H1 (cell line): ENCODE measurements around the gene MACF1. TPM values are rescaled to one million over a fixed set of nuclear protein-coding genes. Genes with fewer than 3 reads are reported as not detected.

Experiments
- CTCF ChIA-PET: fragments of 300-600 bp; sonication (Branson Sonifier 250); formaldehyde crosslinking; loops from one replicate; lab custom pipeline; 2021; ENCODE audit not compliant: partially characterized antibody; lab: Charles Lee
- POLR2A ChIA-PET: fragments of 300-600 bp; sonication (Branson Sonifier 250); formaldehyde crosslinking; loops from one replicate; lab custom pipeline; 2021; ENCODE audit warnings: inconsistent platforms; ENCODE audit not compliant: partially characterized antibody; lab: Charles Lee
- DNase-seq, 2 experiments: peaks; one replicate each; pipeline versions ENCODE4 v3.0.0 to v3.0.0-alpha.2; 2010 to 2022; ENCODE audit warnings: low spot score in 2 of 2, low read depth in 1 of 2, mixed read lengths in 1 of 2
- FAIRE-seq: peaks from 2 replicates; lab custom pipeline; 2011; peaks lifted over from hg19 to GRCh38; lab: Jason Lieb, UNC
- H2AFZ ChIP-seq: 2 replicates; pipeline ENCODE4 v1.8.1; 2012; ENCODE audit warnings: low read length, inconsistent platforms
- H2AK5ac ChIP-seq: 2 replicates; pipeline ENCODE4 v1.6.1; 2013; ENCODE audit warnings: low read depth, low read length
- H2BK120ac ChIP-seq: replicated peaks from 2 replicates; pipeline ENCODE3; 2013; ENCODE audit warnings: low read depth, low read length, inconsistent platforms
- H2BK12ac ChIP-seq: 2 replicates; pipeline ENCODE4 v1.6.1; 2013; ENCODE audit warnings: low read depth, low read length
- H2BK15ac ChIP-seq: 2 replicates; pipeline ENCODE4 v1.6.1; 2013; ENCODE audit warnings: low read length
- H2BK20ac ChIP-seq: 2 replicates; pipeline ENCODE4 v1.6.1; 2013; ENCODE audit warnings: low read length
- H2BK5ac ChIP-seq: 2 replicates; pipeline ENCODE4 v1.6.1; 2013; ENCODE audit warnings: low read depth, low read length
- H3K14ac ChIP-seq: 2 replicates; pipeline ENCODE4 v1.6.1; 2013; ENCODE audit warnings: inconsistent platforms; ENCODE audit not compliant: insufficient read length
- H3K18ac ChIP-seq: 2 replicates; pipeline ENCODE4 v1.6.1; 2013; ENCODE audit warnings: low read length; ENCODE audit errors: extremely low read depth
- H3K23ac ChIP-seq: 2 replicates; pipeline ENCODE4 v1.6.1; 2013; ENCODE audit warnings: inconsistent platforms; ENCODE audit not compliant: insufficient read length
- H3K23me2 ChIP-seq: 2 replicates; pipeline ENCODE4 v1.6.1; 2013; ENCODE audit warnings: low read depth, low read length
- H3K27ac ChIP-seq: 2 replicates; pipeline ENCODE4 v1.6.1; 2011; ENCODE audit warnings: low read depth, low read length, inconsistent platforms
- H3K27me3 ChIP-seq, 4 experiments: replicated peaks in 1 of 4; 1 replicate in 1 of 4; 2 replicates in 3 of 4; pipeline versions ENCODE4 v1.6.1 to v1.8.1; 2011 to 2013; ENCODE audit warnings: low read length in 3 of 4, mild to moderate bottlenecking in 3 of 4, inconsistent platforms in 2 of 4, mixed read lengths in 2 of 4, moderate library complexity in 1 of 4; ENCODE audit not compliant: control insufficient read depth in 3 of 4, insufficient read depth in 3 of 4; ENCODE audit errors: extremely low read depth in 1 of 4
- H3K36me3 ChIP-seq, 4 experiments: 2 replicates each; pipeline versions ENCODE4 v1.6.1 to v1.8.1; 2011 to 2013; ENCODE audit warnings: mild to moderate bottlenecking in 4 of 4, low read length in 3 of 4, moderate library complexity in 2 of 4, control low read depth in 1 of 4, inconsistent platforms in 1 of 4; ENCODE audit not compliant: insufficient read depth in 4 of 4, control insufficient read depth in 2 of 4
- H3K4ac ChIP-seq: replicated peaks from 2 replicates; pipeline ENCODE3; 2013; ENCODE audit warnings: low read length, low read depth, mixed read lengths, inconsistent platforms; ENCODE audit not compliant: insufficient read length
- H3K4me1 ChIP-seq, 4 experiments: replicated peaks in 1 of 4; 1 replicate in 1 of 4; 2 replicates in 3 of 4; pipeline versions ENCODE4 v1.6.1 to v1.8.1; 2011 to 2013; ENCODE audit warnings: low read length in 3 of 4, inconsistent platforms in 2 of 4, mixed read lengths in 1 of 4; ENCODE audit not compliant: insufficient read depth in 4 of 4, control insufficient read depth in 3 of 4
- H3K4me2 ChIP-seq, 2 experiments: 2 replicates each; pipeline versions ENCODE4 v1.6.1 to v1.8.1; 2011 to 2013; ENCODE audit warnings: low read depth in 2 of 2, low read length in 2 of 2, control low read depth in 1 of 2, inconsistent platforms in 1 of 2, mild to moderate bottlenecking in 1 of 2; ENCODE audit not compliant: insufficient read depth in 1 of 2
- H3K4me3 ChIP-seq, 4 experiments: fragments of 200-600, 300-600 bp in 1 of 4; sonication (generic), shearing (Covaris generic), sonication (Bioruptor Twin) in 1 of 4; 2 replicates each; pipeline versions ENCODE4 v1.5.1 to v1.8.1; 2011 to 2016; ENCODE audit warnings: low read length in 4 of 4, low read depth in 3 of 4, control low read depth in 2 of 4, inconsistent platforms in 2 of 4, mild to moderate bottlenecking in 2 of 4, mixed read lengths in 1 of 4, moderate library complexity in 1 of 4; ENCODE audit not compliant: insufficient read depth in 2 of 4; ENCODE audit errors: extremely low read depth in 1 of 4
- H3K56ac ChIP-seq: replicated peaks from 2 replicates; pipeline ENCODE3; 2013; ENCODE audit warnings: low read depth, mild to moderate bottlenecking, mixed read lengths, low read length, inconsistent platforms; ENCODE audit not compliant: insufficient read length
- H3K79me1 ChIP-seq: 2 replicates; pipeline ENCODE4 v1.6.1; 2013; ENCODE audit warnings: low read depth, low read length, control low read depth
- H3K79me2 ChIP-seq, 2 experiments: 2 replicates each; pipeline versions ENCODE4 v1.6.1 to v1.8.1; 2012 to 2013; ENCODE audit warnings: low read length in 2 of 2, mild to moderate bottlenecking in 2 of 2, inconsistent platforms in 1 of 2; ENCODE audit not compliant: insufficient read depth in 2 of 2, control insufficient read depth in 1 of 2
- H3K9ac ChIP-seq, 4 experiments: replicated peaks in 1 of 4; 1 replicate in 1 of 4; 2 replicates in 3 of 4; pipeline versions ENCODE4 v1.6.1 to v1.8.1; 2011 to 2013; ENCODE audit warnings: low read depth in 3 of 4, low read length in 3 of 4, control low read depth in 2 of 4, mild to moderate bottlenecking in 2 of 4, moderate library complexity in 2 of 4, inconsistent platforms in 1 of 4; ENCODE audit errors: extremely low read depth in 1 of 4
- H3K9me3 ChIP-seq, 2 experiments: 2 replicates each; pipeline versions ENCODE4 v1.6.1 to v1.8.1; 2012 to 2013; ENCODE audit warnings: mild to moderate bottlenecking in 2 of 2, moderate library complexity in 2 of 2, control low read depth in 1 of 2, inconsistent platforms in 1 of 2, low read depth in 1 of 2, low read length in 1 of 2, mixed read lengths in 1 of 2; ENCODE audit not compliant: insufficient read depth in 2 of 2
- H4K20me1 ChIP-seq, 2 experiments: replicated peaks in 1 of 2; 2 replicates each; pipeline versions ENCODE3 to v1.8.1; 2011 to 2013; ENCODE audit warnings: inconsistent platforms in 2 of 2, low read length in 2 of 2, mild to moderate bottlenecking in 1 of 2; ENCODE audit not compliant: insufficient read depth in 2 of 2, control insufficient read depth in 1 of 2
- H4K5ac ChIP-seq: 2 replicates; pipeline ENCODE4 v1.6.1; 2013; ENCODE audit warnings: low read length, low read depth, mixed read lengths, inconsistent platforms; ENCODE audit not compliant: insufficient read length
- H4K8ac ChIP-seq: 2 replicates; pipeline ENCODE4 v1.8.0; 2013; ENCODE audit warnings: mild to moderate bottlenecking, moderate library complexity, low read length, inconsistent platforms; ENCODE audit not compliant: insufficient read depth; ENCODE audit errors: extremely low read depth
- H4K91ac ChIP-seq: replicated peaks from 2 replicates; pipeline ENCODE3; 2013; ENCODE audit warnings: low read length, mixed read lengths, inconsistent platforms; ENCODE audit not compliant: insufficient read length
- GTF2F1 ChIP-seq: IDR thresholded peaks from 2 replicates; pipeline ENCODE4 v1.6.1; 2012; ENCODE audit warnings: low read depth, low read length, improper control_type of control experiment, borderline replicate concordance
- POLR2A ChIP-seq, 2 experiments: IDR thresholded peaks; 1 replicate in 1 of 2; 2 replicates in 1 of 2; pipeline ENCODE4 v1.6.1; 2011; ENCODE audit warnings: low read depth in 2 of 2, low read length in 2 of 2, mild to moderate bottlenecking in 2 of 2; ENCODE audit errors: control extremely low read depth in 1 of 2
- WGBS, 2 experiments: shearing (Covaris generic) in 1 of 2; methylation state at CpG; one replicate each; pipeline versions ENCODE4 v1.1.6 to v1.1.7; 2013 to 2015; ENCODE audit warnings: low lambda C conversion rate in 2 of 2, mixed read lengths in 2 of 2, inconsistent platforms in 1 of 2, low coverage in 1 of 2, missing lambda C conversion rate in 1 of 2; ENCODE audit not compliant: insufficient replicate concordance in 2 of 2, insufficient coverage in 1 of 2, insufficient read length in 1 of 2; ENCODE audit errors: extremely low coverage in 1 of 2, missing lambda C conversion rate in 1 of 2; 5-methylcytosine and 5-hydroxymethylcytosine counted together
- polyA plus RNA-seq, 7 experiments: library from polyadenylated mRNA; depleted of rRNA in 3 of 7; stranded (reverse) in 5 of 7; unstranded in 2 of 7; fragments of >200 nt in 5 of 7; fragments of 200-250 nt in 2 of 7; gene quantifications; 1 replicate in 5 of 7; 2 replicates in 1 of 7; 4 replicates in 1 of 7; pipeline versions ENCODE4 v1.2.1 to v1.2.3, GENCODE V29; 2011 to 2013; ENCODE audit warnings: missing spikeins in 2 of 7, mixed read lengths in 2 of 7
- total RNA-seq: library from RNA; stranded (reverse); fragmentation: NEBNext Ultra II Directional; extraction: Animal tissue kit (Norgen Biotek cat#: 25700); gene quantifications from 2 replicates; pipeline ENCODE4 v1.2.1, GENCODE V29; 2021

MACF1 gene
- total and polyA plus RNA-seq, 2 of the 8 experiments (the other 6 are each of a cell fraction or from before 2014, with no cell fraction given): 59.8 to 285 TPM

DNA sequence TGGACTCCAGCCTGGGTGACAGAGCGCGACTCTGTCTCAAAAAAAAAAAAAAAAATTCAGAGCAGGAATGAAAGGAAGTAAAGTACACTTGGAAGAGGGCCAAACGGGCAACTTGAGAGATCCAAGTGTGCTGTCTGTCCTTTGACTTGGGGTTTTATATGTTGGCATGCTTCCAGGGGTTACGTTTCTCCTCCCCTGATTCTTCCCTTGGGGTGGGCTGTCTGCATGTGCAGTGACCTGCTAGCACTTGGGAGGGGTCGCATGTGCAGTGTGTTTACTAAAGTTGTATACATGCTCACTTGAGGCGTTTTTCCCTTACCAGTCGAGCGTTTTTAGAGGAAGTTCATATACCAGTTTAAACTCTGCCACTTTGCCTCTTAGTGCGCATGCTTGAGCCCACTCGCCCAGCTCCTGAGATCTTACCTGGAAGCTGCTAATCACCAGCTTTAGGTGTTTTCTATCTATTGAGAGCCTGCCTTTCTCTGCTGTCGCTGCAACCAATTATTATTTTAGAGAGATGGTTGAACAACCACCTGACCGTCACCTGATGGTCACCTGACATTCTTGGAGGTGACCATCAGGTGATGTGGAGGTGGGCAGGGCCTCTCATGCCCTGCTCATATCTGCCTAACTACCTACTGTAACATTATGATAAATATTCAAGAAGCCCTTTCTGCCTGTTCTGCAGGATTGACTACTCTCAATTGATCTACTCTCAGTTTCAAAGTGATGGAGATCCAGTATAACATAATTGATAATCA lies 140.1 kb downstream of the MACF1 start:
- no peak overlapping the region for H3K23ac ChIP-seq
- no peak overlapping the region for H3K56ac ChIP-seq
- H4K20me1 ChIP-seq: no peaks in the 10 kb centered on the region
- no peak overlapping the region for H3K9ac ChIP-seq
- no peak overlapping the region for H3K4me2 ChIP-seq
- no peaks in the 10 kb centered on the region for H3K79me2 ChIP-seq
- H3K4ac ChIP-seq: no peak overlapping the region
- no peaks in the 10 kb centered on the region; the same call in 1 of the 2 replicates for H3K79me1 ChIP-seq
- H2BK20ac ChIP-seq: no peak overlapping the region
- H3K27me3 ChIP-seq: no peaks in the 10 kb centered on the region
- H3K14ac ChIP-seq: no peak overlapping the region
- no peak overlapping the region for H2AK5ac ChIP-seq
- WGBS, 2 experiments: 94% methylated on average over 11 of the region's 12 CpGs; no CpG with 5 or more reads in 1 of the 2 experiments
- H3K4me3 ChIP-seq: no peak overlapping the region
- no peak overlapping the region for H4K5ac ChIP-seq
- H2BK12ac ChIP-seq: no peak overlapping the region
- DNase-seq: no peak
- FAIRE-seq: no peak
- no peaks in the 10 kb centered on the region for H3K9me3 ChIP-seq
- H4K91ac ChIP-seq: no peak overlapping the region
- no peak overlapping the region for H2BK120ac ChIP-seq
- H2BK5ac ChIP-seq: no peak overlapping the region
- H3K27ac ChIP-seq: no peak overlapping the region
- ChIA-PET CTCF (interaction anchor here (0.7 kb wide), 1 partner anchor 282 kb away, joined by 3 read pairs; no protein-coding TSS in a partner anchor), POLR2A (no interaction called here)
- H3K4me1 ChIP-seq: peaks cover 0 to 4% (median under 1%) of the 10 kb centered on the region in 4 experiments; a peak in 2 of 7 replicates
- no peak overlapping the region for H4K8ac ChIP-seq
- no peak overlapping the region for H2BK15ac ChIP-seq
- no peaks in the 10 kb centered on the region for H3K23me2 ChIP-seq
- H3K18ac ChIP-seq: no peak overlapping the region
- H2AFZ ChIP-seq: no peak overlapping the region
- H3K36me3 ChIP-seq: peaks cover 17 to 58% (median 34%) of the 10 kb centered on the region in 4 experiments
- TF ChIP-seq GTF2F1: no peak
- TF ChIP-seq POLR2A (IDR thresholded peaks at IDR 0.05; ENCODE audit: control extremely low read depth in 1 of 2, low read depth in 2 of 2, low read length in 2 of 2): no peak
